Endodermal cell (in vitro differentiated cells): Measurements from ENCODE around the gene UVRAG. TPM values are rescaled to one million over a fixed set of nuclear protein-coding genes. Genes with fewer than 3 reads are reported as not detected.

ENCODE experiments used
- DNase-seq: peaks from one replicate; pipeline ENCODE4 v3.0.0-alpha.2; 2017
- H3K27ac ChIP-seq: 2 replicates; pipeline ENCODE4 v1.5.1; 2013; ENCODE audit warnings: mild to moderate bottlenecking, low read depth, low read length, moderate library complexity
- H3K27me3 ChIP-seq: 2 replicates; pipeline ENCODE4 v1.6.1; 2013; ENCODE audit warnings: mild to moderate bottlenecking, low read length, moderate library complexity; ENCODE audit not compliant: insufficient read depth, control insufficient read depth, poor library complexity, severe bottlenecking
- H3K36me3 ChIP-seq: 2 replicates; pipeline ENCODE4 v1.7.0; 2013; ENCODE audit warnings: mild to moderate bottlenecking, low read length, moderate library complexity; ENCODE audit not compliant: control insufficient read depth, insufficient read depth
- H3K4me1 ChIP-seq: one replicate; pipeline ENCODE4 v1.7.0; 2013; ENCODE audit warnings: low read length; ENCODE audit not compliant: control insufficient read depth, insufficient read depth
- H3K4me3 ChIP-seq: 2 replicates; pipeline ENCODE4 v1.5.1; 2013; ENCODE audit warnings: mild to moderate bottlenecking, low read length, moderate library complexity
- H3K9ac ChIP-seq: 2 replicates; pipeline ENCODE4 v1.6.1; 2013; ENCODE audit warnings: mild to moderate bottlenecking, low read length, moderate library complexity; ENCODE audit not compliant: poor library complexity, severe bottlenecking; ENCODE audit errors: extremely low read depth
- H3K9me3 ChIP-seq: 2 replicates; pipeline ENCODE4 v1.6.1; 2013; ENCODE audit warnings: mild to moderate bottlenecking, low read length, moderate library complexity; ENCODE audit not compliant: control insufficient read depth
- H3K27ac Mint-ChIP-seq: 2 replicates; pipeline ENCODE4 v1.8.0; 2020; ENCODE audit warnings: mixed read lengths
- H3K27me3 Mint-ChIP-seq: 2 replicates; pipeline ENCODE4 v1.8.0; 2021; ENCODE audit warnings: mild to moderate bottlenecking, mixed read lengths; ENCODE audit not compliant: insufficient read depth
- H3K36me3 Mint-ChIP-seq: 2 replicates; pipeline ENCODE4 v1.8.0; 2020; ENCODE audit warnings: low read depth, mixed read lengths
- H3K4me1 Mint-ChIP-seq: 2 replicates; pipeline ENCODE4 v1.8.0; 2020; ENCODE audit warnings: mixed read lengths
- H3K4me3 Mint-ChIP-seq: 2 replicates; pipeline ENCODE4 v1.8.0; 2020; ENCODE audit warnings: mild to moderate bottlenecking, moderate library complexity, mixed read lengths
- H3K9me3 Mint-ChIP-seq: 2 replicates; pipeline ENCODE4 v1.8.0; 2020; ENCODE audit warnings: mild to moderate bottlenecking, mixed read lengths
- CTCF ChIP-seq: fragments of 200-600 bp; sonication (generic); conservative IDR thresholded peaks from 2 replicates; pipeline ENCODE4 v1.5.0; 2021; ENCODE audit warnings: antibody characterized with exemption, mild to moderate bottlenecking
- WGBS, 2 experiments: methylation state at CpG; one replicate each; pipeline versions ENCODE4 v1.1.5 to v1.1.7; 2013; ENCODE audit warnings: missing lambda C conversion rate in 2 of 2, mixed read lengths in 1 of 2; ENCODE audit not compliant: insufficient coverage in 1 of 2, insufficient read length in 1 of 2; 5-methylcytosine and 5-hydroxymethylcytosine counted together
- total RNA-seq, 2 donors: library from RNA; stranded (reverse); fragmentation: NEBNext Ultra II Directional in 1 of 2; extraction: Animal tissue kit (Norgen Biotek cat#: 25700) in 1 of 2; gene quantifications; 2 replicates in 1 of 2; 3 replicates in 1 of 2; pipeline ENCODE4 v1.2.1, GENCODE V29; 2021

The UVRAG gene
- total RNA-seq, 2 donors from 2014 or later, result 19.7 to 34.9 TPM

- no peaks in the 10 kb centered on the region for H3K36me3 Mint-ChIP-seq
- WGBS, 2 experiments, result 86 to 88% methylated on average over 6 to 15 of the region's 15 CpGs
- H3K27ac Mint-ChIP-seq, result no peak overlapping the region
- H3K4me1 Mint-ChIP-seq, result no peaks in the 10 kb centered on the region
- Histone ChIP-seq H3K9me3 (no peaks in the 10 kb centered on the region), H3K27ac (no peak overlapping the region), H3K4me3 (no peak overlapping the region), H3K9ac (no peak overlapping the region), H3K36me3 (no peaks in the 10 kb centered on the region), H3K27me3 (no peaks in the 10 kb centered on the region), H3K4me1 (no peaks in the 10 kb centered on the region)
- H3K27me3 Mint-ChIP-seq, result peaks cover 17% of the 10 kb centered on the region
- TF ChIP-seq CTCF, result no peak
- no peak overlapping the region for H3K4me3 Mint-ChIP-seq
- no peaks in the 10 kb centered on the region for H3K9me3 Mint-ChIP-seq
- DNase-seq, result no peak
These were observed 354.5 kb downstream of the UVRAG start for GRCh38 chr11:76169473-76169896.

- DNase-seq, result no peak
- peaks cover 17% of the 10 kb centered on the region for H3K27me3 Mint-ChIP-seq
- Histone ChIP-seq H3K4me3 (no peak overlapping the region), H3K36me3 (no peaks in the 10 kb centered on the region), H3K4me1 (no peaks in the 10 kb centered on the region), H3K27ac (no peak overlapping the region), H3K9me3 (no peaks in the 10 kb centered on the region), H3K9ac (no peak overlapping the region), H3K27me3 (no peaks in the 10 kb centered on the region)
- H3K27ac Mint-ChIP-seq, result no peak overlapping the region
- no peaks in the 10 kb centered on the region for H3K9me3 Mint-ChIP-seq
- no peak overlapping the region for H3K4me3 Mint-ChIP-seq
- H3K36me3 Mint-ChIP-seq, result no peaks in the 10 kb centered on the region
- WGBS, 2 experiments, result 60 to 85% methylated on average over 1 to 4 of the region's 4 CpGs
- no peak for TF ChIP-seq CTCF
- no peaks in the 10 kb centered on the region for H3K4me1 Mint-ChIP-seq
These were observed 355.5 kb downstream of the UVRAG start for GRCh38 chr11:76170468-76170867.

- Mint-ChIP-seq H3K27ac (no peak overlapping the region), H3K36me3 (no peaks in the 10 kb centered on the region), H3K4me1 (peaks cover 8% of the 10 kb centered on the region), H3K9me3 (no peaks in the 10 kb centered on the region), H3K4me3 (no peak overlapping the region), H3K27me3 (peaks cover 5% of the 10 kb centered on the region)
- Histone ChIP-seq H3K9me3 (no peaks in the 10 kb centered on the region), H3K27ac (peak overlapping the region; percentile 57), H3K4me1 (no peaks in the 10 kb centered on the region), H3K27me3 (no peaks in the 10 kb centered on the region), H3K36me3 (no peaks in the 10 kb centered on the region), H3K4me3 (no peak overlapping the region), H3K9ac (no peak overlapping the region)
- 86% methylated on average over 10 to 13 of the region's 13 CpGs for WGBS, 2 experiments
- DNase-seq, result no peak
- no peak for TF ChIP-seq CTCF
These were observed 357.6 kb downstream of the UVRAG start for GRCh38 chr11:76172583-76172982.
